BE2C (cell line): Measurements from ENCODE around the gene SKI.

Experiments used
- DNase-seq: peaks from one replicate; pipeline ENCODE4 v3.0.0-alpha.2; 2020
- H3K27me3 ChIP-seq: fragments of 250-450 bp; sonication (Bioruptor Pico); 2 replicates; pipeline ENCODE4 v1.5.1; 2020; ENCODE audit warnings: mild to moderate bottlenecking
- H3K36me3 ChIP-seq: fragments of 250-450 bp; sonication (Bioruptor Pico); 2 replicates; pipeline ENCODE4 v1.5.1; 2020; ENCODE audit warnings: mild to moderate bottlenecking
- H3K4me1 ChIP-seq: fragments of 250-450 bp; sonication (Bioruptor Pico); 2 replicates; pipeline ENCODE4 v1.5.1; 2020
- H3K4me3 ChIP-seq: 2 replicates; pipeline ENCODE4 v1.5.1; 2011; ENCODE audit warnings: low read depth, low read length
- H3K9me3 ChIP-seq: fragments of 250-450 bp; sonication (Bioruptor Pico); 2 replicates; pipeline ENCODE4 v1.5.1; 2020
- TF ChIP-seq, protein P1 (sequence below): IDR thresholded peaks from 2 replicates; pipeline ENCODE4 v1.5.1; 2012; ENCODE audit warnings: mild to moderate bottlenecking, low read depth, low read length

The SKI gene

DNA sequence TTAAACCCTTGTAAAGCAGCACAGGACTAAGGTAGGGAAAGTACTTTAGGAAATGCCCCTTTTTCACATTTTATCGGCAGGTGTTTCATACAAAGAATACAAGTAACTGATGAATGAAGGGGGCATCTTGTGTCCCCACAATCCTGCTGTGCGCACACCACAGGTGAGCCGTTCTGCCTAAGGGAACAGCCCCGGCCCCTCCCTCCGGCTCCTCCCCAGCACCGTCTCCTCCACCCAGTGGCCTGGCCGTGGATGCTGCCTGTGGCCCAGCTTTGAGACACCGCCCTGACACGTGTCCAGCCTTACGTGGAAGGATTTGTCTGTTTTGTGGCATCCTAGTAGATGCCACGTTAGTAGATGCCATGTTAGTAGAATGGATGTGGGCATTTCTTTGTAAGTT is 46.4 kb upstream of the SKI start:
- Histone ChIP-seq H3K27me3 (no peaks in the 10 kb centered on the region), H3K4me3 (no peak overlapping the region), H3K4me1 (no peaks in the 10 kb centered on the region; the same call in 1 of the 2 replicates), H3K9me3 (no peaks in the 10 kb centered on the region), H3K36me3 (no peaks in the 10 kb centered on the region)
- TF ChIP-seq, protein P1, sequence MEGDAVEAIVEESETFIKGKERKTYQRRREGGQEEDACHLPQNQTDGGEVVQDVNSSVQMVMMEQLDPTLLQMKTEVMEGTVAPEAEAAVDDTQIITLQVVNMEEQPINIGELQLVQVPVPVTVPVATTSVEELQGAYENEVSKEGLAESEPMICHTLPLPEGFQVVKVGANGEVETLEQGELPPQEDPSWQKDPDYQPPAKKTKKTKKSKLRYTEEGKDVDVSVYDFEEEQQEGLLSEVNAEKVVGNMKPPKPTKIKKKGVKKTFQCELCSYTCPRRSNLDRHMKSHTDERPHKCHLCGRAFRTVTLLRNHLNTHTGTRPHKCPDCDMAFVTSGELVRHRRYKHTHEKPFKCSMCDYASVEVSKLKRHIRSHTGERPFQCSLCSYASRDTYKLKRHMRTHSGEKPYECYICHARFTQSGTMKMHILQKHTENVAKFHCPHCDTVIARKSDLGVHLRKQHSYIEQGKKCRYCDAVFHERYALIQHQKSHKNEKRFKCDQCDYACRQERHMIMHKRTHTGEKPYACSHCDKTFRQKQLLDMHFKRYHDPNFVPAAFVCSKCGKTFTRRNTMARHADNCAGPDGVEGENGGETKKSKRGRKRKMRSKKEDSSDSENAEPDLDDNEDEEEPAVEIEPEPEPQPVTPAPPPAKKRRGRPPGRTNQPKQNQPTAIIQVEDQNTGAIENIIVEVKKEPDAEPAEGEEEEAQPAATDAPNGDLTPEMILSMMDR: no peak
- no peak for DNase-seq

DNA sequence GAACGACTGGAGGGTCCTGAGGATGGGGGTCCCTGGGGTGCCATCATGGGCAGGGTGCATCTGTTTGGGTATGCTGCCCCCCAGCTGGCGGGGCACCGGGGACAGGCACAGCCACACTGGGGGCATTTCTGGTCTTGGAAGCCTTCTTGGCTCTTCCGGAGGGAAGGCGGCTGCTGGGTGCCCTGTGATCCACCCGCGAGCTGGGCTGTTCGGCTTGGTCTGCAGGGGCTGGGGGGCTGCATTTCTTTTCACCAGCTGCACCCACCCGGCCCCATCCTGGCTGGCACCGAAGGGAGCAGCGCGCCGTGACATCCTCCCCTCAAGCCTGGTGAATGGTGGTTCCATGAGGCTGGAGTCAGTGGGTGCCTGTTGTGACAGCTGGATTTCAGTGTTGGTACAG is 45.7 kb upstream of the SKI start:
- no peak for DNase-seq
- Histone ChIP-seq H3K4me1 (no peaks in the 10 kb centered on the region; the same call in 1 of the 2 replicates), H3K9me3 (no peaks in the 10 kb centered on the region), H3K27me3 (no peaks in the 10 kb centered on the region), H3K4me3 (no peak overlapping the region), H3K36me3 (no peaks in the 10 kb centered on the region)
- TF ChIP-seq, protein P1: no peak

DNA sequence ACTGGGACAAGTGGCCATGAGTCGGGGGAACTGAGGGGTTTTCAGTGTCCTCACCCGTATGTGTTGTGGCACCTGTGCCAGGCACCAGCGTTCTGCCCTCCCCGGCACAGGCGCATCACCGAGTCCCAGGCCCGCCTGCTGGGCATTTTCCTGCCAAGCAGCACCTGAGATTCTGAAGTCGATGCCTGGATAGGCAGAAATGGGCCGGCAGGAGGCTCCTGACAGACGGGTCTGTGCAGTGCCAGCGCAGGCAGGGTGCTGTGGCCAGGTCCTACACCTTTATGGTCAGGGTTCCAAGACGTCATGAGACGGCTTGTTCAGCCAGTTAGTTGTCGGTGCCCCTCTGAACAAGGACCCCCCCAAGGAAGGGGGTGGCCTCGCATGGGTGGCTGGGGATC is 44.2 kb upstream of the SKI start:
- no peaks in the 10 kb centered on the region for H3K36me3 ChIP-seq
- H3K27me3 ChIP-seq: no peaks in the 10 kb centered on the region
- H3K4me1 ChIP-seq: no peaks in the 10 kb centered on the region; the same call in 1 of the 2 replicates
- no peaks in the 10 kb centered on the region for H3K9me3 ChIP-seq
- H3K4me3 ChIP-seq: no peak overlapping the region
- DNase-seq: no peak
- TF ChIP-seq, protein P1: no peak

DNA sequence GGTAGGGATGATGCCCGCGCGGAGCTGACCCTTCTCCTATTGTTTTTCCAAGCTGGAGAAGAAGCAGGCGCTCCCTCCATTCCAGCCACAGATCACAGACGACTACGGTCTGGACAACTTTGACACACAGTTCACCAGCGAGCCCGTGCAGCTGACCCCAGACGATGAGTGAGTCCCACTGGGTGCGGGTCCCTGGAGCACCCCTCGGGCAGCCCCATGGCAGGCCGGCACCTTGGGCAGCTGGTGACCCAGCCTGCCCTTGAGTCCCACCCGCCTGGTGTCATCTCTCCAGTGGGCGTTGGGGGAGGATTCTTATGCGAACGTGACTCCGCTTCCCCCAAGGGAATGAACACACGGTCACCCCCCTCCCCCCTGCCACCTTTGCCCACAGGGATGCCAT is 43.6 kb upstream of the SKI start:
- Histone ChIP-seq H3K9me3 (no peaks in the 10 kb centered on the region), H3K27me3 (no peaks in the 10 kb centered on the region), H3K4me3 (no peak overlapping the region), H3K36me3 (no peaks in the 10 kb centered on the region), H3K4me1 (no peaks in the 10 kb centered on the region)
- DNase-seq: no peak
- TF ChIP-seq, protein P1: no peak

DNA sequence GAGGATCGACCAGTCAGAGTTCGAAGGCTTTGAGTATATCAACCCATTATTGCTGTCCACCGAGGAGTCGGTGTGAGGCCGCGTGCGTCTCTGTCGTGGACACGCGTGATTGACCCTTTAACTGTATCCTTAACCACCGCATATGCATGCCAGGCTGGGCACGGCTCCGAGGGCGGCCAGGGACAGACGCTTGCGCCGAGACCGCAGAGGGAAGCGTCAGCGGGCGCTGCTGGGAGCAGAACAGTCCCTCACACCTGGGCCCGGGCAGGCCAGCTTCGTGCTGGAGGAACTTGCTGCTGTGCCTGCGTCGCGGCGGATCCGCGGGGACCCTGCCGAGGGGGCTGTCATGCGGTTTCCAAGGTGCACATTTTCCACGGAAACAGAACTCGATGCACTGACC is 43.2 kb upstream of the SKI start:
- DNase-seq: no peak
- H3K27me3 ChIP-seq: no peaks in the 10 kb centered on the region
- H3K4me1 ChIP-seq: no peaks in the 10 kb centered on the region
- TF ChIP-seq, protein P1: no peak
- no peaks in the 10 kb centered on the region for H3K9me3 ChIP-seq
- H3K4me3 ChIP-seq: no peak overlapping the region
- H3K36me3 ChIP-seq: no peaks in the 10 kb centered on the region

DNA sequence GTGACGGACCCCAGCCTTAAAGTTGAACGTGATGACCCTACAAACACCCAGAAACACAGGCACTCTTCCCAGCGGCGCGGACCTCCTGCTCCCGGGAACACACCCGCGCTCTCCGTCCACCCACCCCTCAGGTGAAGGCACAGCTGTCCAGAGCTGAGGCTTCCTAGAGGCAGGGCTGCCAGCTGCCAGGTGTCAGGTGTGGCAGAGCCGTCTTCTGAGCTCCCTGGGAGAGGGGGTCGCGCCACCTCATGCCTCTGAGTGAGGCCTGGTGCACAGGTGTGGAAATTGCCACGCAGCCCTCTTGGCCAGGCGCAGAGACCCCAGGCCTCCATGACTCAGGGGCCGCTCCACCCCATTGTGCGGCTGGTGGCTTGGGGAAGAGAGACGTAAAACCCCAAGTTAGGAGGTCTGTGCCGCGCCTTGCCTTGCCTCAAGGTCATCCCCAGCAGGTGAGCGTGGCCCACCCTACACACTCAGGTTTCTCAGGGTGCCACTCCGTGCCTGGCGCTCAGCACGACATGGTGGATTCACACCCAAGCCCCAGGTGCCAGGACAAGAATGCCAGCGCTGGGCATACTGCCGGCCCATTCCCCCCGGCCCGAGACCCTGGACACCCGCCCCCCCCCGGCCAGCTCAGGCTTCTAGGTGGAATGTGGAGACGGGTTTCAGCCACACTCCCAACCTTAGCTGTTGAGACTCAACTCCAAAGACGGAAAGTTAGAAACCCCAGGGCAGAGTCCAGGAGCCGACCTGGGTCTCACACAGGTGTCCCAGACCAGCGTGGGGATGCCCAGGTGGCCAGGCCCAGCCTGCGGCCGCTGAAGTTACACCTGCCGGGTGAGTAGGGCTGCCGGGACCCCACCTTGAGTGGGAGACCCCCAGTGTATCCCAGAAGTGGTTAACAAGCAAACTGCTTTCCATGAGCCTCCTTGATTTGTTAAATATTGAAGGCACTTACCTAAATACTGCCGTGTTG is 42.0 kb upstream of the SKI start:
- TF ChIP-seq, protein P1: no peak

More for the DNA sequence above, 42.0 kb upstream of the SKI start:
- no peak for DNase-seq
- Histone ChIP-seq H3K9me3 (no peaks in the 10 kb centered on the region), H3K4me3 (no peak overlapping the region), H3K4me1 (no peaks in the 10 kb centered on the region), H3K27me3 (no peaks in the 10 kb centered on the region), H3K36me3 (no peaks in the 10 kb centered on the region)
